Gastrocnemius medialis (tissue), 4 donors: ENCODE data around the gene SPECC1L. TPM values are rescaled to one million over a fixed set of nuclear protein-coding genes. Genes with fewer than 3 reads are reported as not detected.

Source experiments
- ATAC-seq, 2 donors: fragments of 150-250 bp; one replicate each; pipeline ENCODE4 v1.9.1; 2016
- DNase-seq, 2 donors: peaks; one replicate each; pipeline ENCODE4 v3.0.0-alpha.2; 2019
- H3K27ac ChIP-seq, 4 donors: fragments of 200-600 bp; sonication (generic); 1 replicate in 1 of 4; 2 replicates in 3 of 4; pipeline ENCODE4 v1.5.1; 2016 to 2018; ENCODE audit warnings: mild to moderate bottlenecking in 2 of 4, moderate library complexity in 1 of 4
- H3K27me3 ChIP-seq, 3 donors: fragments of 200-600 bp; sonication (generic) in 2 of 3; 1 replicate in 1 of 3; 2 replicates in 2 of 3; pipeline versions ENCODE4 v1.5.1 to v1.6.0; 2016 to 2019; ENCODE audit warnings: mild to moderate bottlenecking in 1 of 3, moderate library complexity in 1 of 3
- H3K36me3 ChIP-seq, 2 donors: fragments of 200-600 bp; sonication (generic) in 1 of 2; one replicate each; pipeline ENCODE4 v1.5.1; 2017 to 2018
- H3K4me1 ChIP-seq, 2 donors: fragments of 200-600 bp; sonication (generic) in 1 of 2; one replicate each; pipeline ENCODE4 v1.5.1; 2016 to 2017; ENCODE audit warnings: mild to moderate bottlenecking in 2 of 2
- H3K4me3 ChIP-seq, 4 donors: fragments of 200-600 bp; sonication (generic) in 3 of 4; 1 replicate in 1 of 4; 2 replicates in 3 of 4; pipeline ENCODE4 v1.5.1; 2016 to 2019; ENCODE audit warnings: mild to moderate bottlenecking in 2 of 4
- H3K9me3 ChIP-seq, 3 donors: fragments of 200-600 bp; sonication (generic) in 2 of 3; 1 replicate in 1 of 3; 2 replicates in 2 of 3; pipeline ENCODE4 v1.5.1; 2016 to 2019
- CTCF ChIP-seq, 5 experiments: fragments of 450-650 bp in 3 of 5; fragments of 200-600 bp in 2 of 5; sonication (generic) in 2 of 5; IDR thresholded peaks in 4 of 5; conservative IDR thresholded peaks in 1 of 5; 1 replicate in 4 of 5; 2 replicates in 1 of 5; pipeline ENCODE4 v1.5.1; 2016 to 2019; ENCODE audit warnings: antibody characterized with exemption in 5 of 5, mild to moderate bottlenecking in 3 of 5, moderate library complexity in 3 of 5
- POLR2A ChIP-seq, 2 donors: fragments of 450-650 bp; IDR thresholded peaks; one replicate each; pipeline ENCODE4 v1.6.1; 2017; ENCODE audit warnings: antibody characterized with exemption in 2 of 2, mild to moderate bottlenecking in 2 of 2, moderate library complexity in 2 of 2
- in situ Hi-C, 4 donors: fragments of 200-750 bp; cut with MboI; loops; one replicate each; pipeline versions ENCODE4 v1.15.0 to v1.8.0; 2017; ENCODE audit warnings: low sequenced_read_pairs in 4 of 4
- intact Hi-C: fragments of 100-400 bp; cut with DNase I; formaldehyde crosslinking; loops from one replicate; pipeline ENCODE4 v1.15.1; 2023; ENCODE audit warnings: low total_unique reads
- total RNA-seq, 4 donors: library from RNA; depleted of rRNA; stranded (reverse); fragments of >200 nt; gene quantifications; one replicate each; pipeline versions ENCODE4 v1.1.0 to v1.2.3, GENCODE V29; 2016

The SPECC1L gene
- total RNA-seq, 4 donors from 2014 or later = 16.2 to 19.9 (median 18.7) TPM

DNA sequence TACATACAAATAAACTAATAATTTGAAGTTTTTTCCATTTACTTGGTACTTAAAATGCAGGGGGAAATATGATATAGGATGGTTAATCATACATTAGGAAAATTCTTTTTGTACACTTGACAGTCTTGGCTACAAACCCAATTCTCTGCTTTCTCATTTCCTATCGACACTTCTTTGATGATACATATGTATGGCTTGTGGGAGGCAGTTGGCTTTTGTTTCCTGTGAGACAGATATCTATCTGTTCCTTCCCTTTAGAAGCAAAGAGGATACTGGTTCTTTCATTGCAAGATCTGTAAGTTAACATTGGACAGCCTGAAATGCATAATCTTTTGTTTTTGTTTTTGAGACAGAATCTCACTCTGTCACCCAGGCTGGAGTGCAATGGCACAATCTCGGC, 108.9 kb downstream of the SPECC1L start:
- in situ Hi-C loops (no loop called here), intact Hi-C loops (no loop called here)
- Histone ChIP-seq H3K4me1 (peaks cover 9 to 17% of the 10 kb centered on the region in 2 donors), H3K9me3 (no peaks in the 10 kb centered on the region), H3K27ac (peak overlapping the region in 2 of 4 donors; percentile 23 to 64), H3K36me3 (peaks cover 0 to 23% of the 10 kb centered on the region in 2 donors), H3K27me3 (no peaks in the 10 kb centered on the region), H3K4me3 (no peak overlapping the region)
- TF ChIP-seq POLR2A (IDR thresholded peaks at IDR 0.05) = no peak
- no peak for TF ChIP-seq CTCF (IDR thresholded peaks at IDR 0.05 in 4 of 5, conservative IDR thresholded peaks at IDR 0.05 in 1 of 5)
- no peak for DNase-seq
- no peak for ATAC-seq

- Histone ChIP-seq H3K36me3 (peaks cover 0 to 22% of the 10 kb centered on the region in 2 donors), H3K27me3 (no peaks in the 10 kb centered on the region), H3K4me3 (no peak overlapping the region), H3K4me1 (peaks cover 9 to 17% of the 10 kb centered on the region in 2 donors), H3K9me3 (no peaks in the 10 kb centered on the region), H3K27ac (peak overlapping the region in 2 of 4 donors; percentile 23 to 64)
- intact Hi-C loops (no loop called here), in situ Hi-C loops (no loop called here)
- DNase-seq (no peak), ATAC-seq (peak; percentile 60 to 92)
- TF ChIP-seq CTCF (IDR thresholded peaks at IDR 0.05 in 4 of 5, conservative IDR thresholded peaks at IDR 0.05 in 1 of 5) (no peak), POLR2A (IDR thresholded peaks at IDR 0.05) (no peak)
Measured at GRCh38 chr22:24380220-24380904, 109.7 kb downstream of the SPECC1L start.

- no peak for DNase-seq
- ATAC-seq = no peak
- intact Hi-C loops (no loop called here), in situ Hi-C loops (no loop called here)
- Histone ChIP-seq H3K4me1 (peaks cover 9 to 17% of the 10 kb centered on the region in 2 donors), H3K27ac (peak overlapping the region in 1 of 4 donors; percentile 64), H3K27me3 (no peaks in the 10 kb centered on the region), H3K36me3 (peaks cover 0 to 17% of the 10 kb centered on the region in 2 donors), H3K4me3 (no peak overlapping the region), H3K9me3 (no peaks in the 10 kb centered on the region)
- TF ChIP-seq POLR2A (IDR thresholded peaks at IDR 0.05) (no peak), CTCF (IDR thresholded peaks at IDR 0.05 in 4 of 5, conservative IDR thresholded peaks at IDR 0.05 in 1 of 5) (no peak)
Measured at GRCh38 chr22:24380905-24381230, 110.2 kb downstream of the SPECC1L start.

DNA sequence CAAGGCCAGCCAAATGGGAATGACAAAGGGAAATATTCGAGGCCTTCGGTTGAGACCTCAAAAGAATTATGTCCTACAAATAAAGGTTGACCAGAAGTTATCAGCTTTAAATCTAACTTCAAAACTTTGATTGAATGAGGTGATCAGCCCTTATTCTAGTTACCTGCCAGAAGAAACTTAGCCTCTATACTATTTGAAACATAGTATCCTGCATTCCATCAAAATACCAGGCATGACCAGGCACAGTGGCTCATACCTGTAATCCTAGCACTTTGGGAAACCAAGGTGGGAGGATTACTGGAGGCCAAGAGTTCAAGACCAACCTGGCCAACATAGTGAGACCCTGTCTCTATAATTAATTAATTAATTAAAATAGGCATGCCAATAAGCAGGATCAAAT, 112.4 kb downstream of the SPECC1L start:
- DNase-seq (no peak), ATAC-seq (no peak)
- no peaks in the 10 kb centered on the region for H3K36me3 ChIP-seq
- in situ Hi-C loops (no loop called here), intact Hi-C loops (no loop called here)
- H3K27me3 ChIP-seq = no peaks in the 10 kb centered on the region
- TF ChIP-seq POLR2A (IDR thresholded peaks at IDR 0.05) (no peak), CTCF (IDR thresholded peaks at IDR 0.05 in 4 of 5, conservative IDR thresholded peaks at IDR 0.05 in 1 of 5) (no peak)
- H3K9me3 ChIP-seq = no peaks in the 10 kb centered on the region
- H3K27ac ChIP-seq = no peak overlapping the region
- H3K4me3 ChIP-seq = no peak overlapping the region
- peaks cover 9 to 17% of the 10 kb centered on the region in 2 donors for H3K4me1 ChIP-seq

DNA sequence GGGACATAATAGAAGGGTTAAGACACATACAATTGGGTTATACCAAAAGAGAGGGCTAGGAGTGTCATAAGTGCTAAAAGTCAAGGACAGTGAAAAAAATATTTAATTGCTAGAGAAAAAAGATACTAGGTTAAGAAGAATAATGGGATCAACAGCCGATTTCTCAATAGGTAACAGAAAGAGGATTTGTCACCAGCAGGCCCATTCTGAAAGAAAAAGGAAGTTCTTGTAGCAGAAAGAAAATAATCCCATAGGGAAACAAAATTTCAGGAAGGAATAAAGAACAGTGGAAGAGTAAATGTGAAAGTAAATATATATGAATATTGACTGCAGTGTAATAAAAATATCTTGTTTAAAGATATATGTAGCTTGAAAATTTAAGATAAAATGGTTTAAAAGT, 113.5 kb downstream of the SPECC1L start:
- Histone ChIP-seq H3K4me1 (peaks cover 12 to 20% of the 10 kb centered on the region in 2 donors), H3K27ac (no peak overlapping the region), H3K27me3 (no peaks in the 10 kb centered on the region), H3K36me3 (no peaks in the 10 kb centered on the region), H3K9me3 (no peaks in the 10 kb centered on the region), H3K4me3 (no peak overlapping the region)
- no peak for ATAC-seq
- in situ Hi-C loops = no loop called here
- intact Hi-C loops = no loop called here
- no peak for DNase-seq
- TF ChIP-seq POLR2A (IDR thresholded peaks at IDR 0.05) (no peak), CTCF (IDR thresholded peaks at IDR 0.05 in 4 of 5, conservative IDR thresholded peaks at IDR 0.05 in 1 of 5) (no peak)
